Measurements from ENCODE around the gene NALCN. TPM values are rescaled to one million over a fixed set of nuclear protein-coding genes. Genes with fewer than 3 reads are reported as not detected.

NALCN gene
- total RNA-seq, 4 donors from 2014 or later = 0.62 to 0.87 TPM; not detected in 2

DNA sequence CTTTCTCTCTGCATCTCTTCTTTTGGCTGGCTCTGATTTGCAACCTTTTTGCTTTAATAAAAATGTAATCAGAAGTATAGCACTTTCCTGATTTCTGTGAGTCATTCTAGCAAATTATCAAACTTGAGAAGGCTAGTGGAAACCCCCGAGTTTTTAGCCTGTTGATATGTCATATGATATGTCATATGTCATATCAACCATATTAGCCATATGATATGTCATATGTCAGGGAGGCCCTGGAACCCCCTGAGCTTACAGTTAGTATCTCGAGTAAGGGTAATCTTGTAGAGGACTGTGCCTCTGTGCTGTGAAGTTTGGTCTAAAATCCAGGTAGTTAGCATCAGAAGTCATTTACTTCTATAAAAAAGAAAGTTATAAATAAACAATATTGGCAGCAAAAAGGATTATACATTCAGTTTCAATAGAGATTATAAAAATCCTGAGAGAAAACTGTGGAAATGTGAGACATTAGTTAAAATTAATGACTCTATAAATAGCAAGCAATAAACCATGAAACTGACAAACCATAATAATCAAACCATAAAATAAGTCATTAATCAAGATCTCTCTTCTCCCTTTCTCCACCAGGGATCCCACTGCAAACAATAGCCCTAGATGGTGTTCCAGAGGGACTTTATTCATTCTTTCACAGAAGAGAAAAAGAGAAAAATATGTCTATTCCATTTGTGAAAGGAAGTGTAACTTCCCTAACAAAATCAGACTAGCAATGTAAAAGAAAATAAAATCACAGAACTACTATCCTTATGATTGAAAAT, 167.4 kb downstream of the NALCN start:
- in situ Hi-C loops (cut with MboI; ENCODE audit: low sequenced_read_pairs in 4 of 4) (no loop called here), intact Hi-C loops (cut with DNase I; ENCODE audit: low total_unique reads) (no loop called here)
- no peaks in the 10 kb centered on the region for H3K36me3 ChIP-seq
- no peaks in the 10 kb centered on the region for H3K27me3 ChIP-seq
- H3K9me3 ChIP-seq = no peaks in the 10 kb centered on the region
- H3K27ac ChIP-seq = no peak overlapping the region
- ATAC-seq (no peak), DNase-seq (no peak)
- TF ChIP-seq POLR2A (IDR thresholded peaks at IDR 0.05) = no peak
- TF ChIP-seq, protein P1, sequence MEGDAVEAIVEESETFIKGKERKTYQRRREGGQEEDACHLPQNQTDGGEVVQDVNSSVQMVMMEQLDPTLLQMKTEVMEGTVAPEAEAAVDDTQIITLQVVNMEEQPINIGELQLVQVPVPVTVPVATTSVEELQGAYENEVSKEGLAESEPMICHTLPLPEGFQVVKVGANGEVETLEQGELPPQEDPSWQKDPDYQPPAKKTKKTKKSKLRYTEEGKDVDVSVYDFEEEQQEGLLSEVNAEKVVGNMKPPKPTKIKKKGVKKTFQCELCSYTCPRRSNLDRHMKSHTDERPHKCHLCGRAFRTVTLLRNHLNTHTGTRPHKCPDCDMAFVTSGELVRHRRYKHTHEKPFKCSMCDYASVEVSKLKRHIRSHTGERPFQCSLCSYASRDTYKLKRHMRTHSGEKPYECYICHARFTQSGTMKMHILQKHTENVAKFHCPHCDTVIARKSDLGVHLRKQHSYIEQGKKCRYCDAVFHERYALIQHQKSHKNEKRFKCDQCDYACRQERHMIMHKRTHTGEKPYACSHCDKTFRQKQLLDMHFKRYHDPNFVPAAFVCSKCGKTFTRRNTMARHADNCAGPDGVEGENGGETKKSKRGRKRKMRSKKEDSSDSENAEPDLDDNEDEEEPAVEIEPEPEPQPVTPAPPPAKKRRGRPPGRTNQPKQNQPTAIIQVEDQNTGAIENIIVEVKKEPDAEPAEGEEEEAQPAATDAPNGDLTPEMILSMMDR (IDR thresholded peaks at IDR 0.05 in 4 of 5, conservative IDR thresholded peaks at IDR 0.05 in 1 of 5) = no peak
- H3K4me3 ChIP-seq = no peak overlapping the region
- no peaks in the 10 kb centered on the region for H3K4me1 ChIP-seq

DNA sequence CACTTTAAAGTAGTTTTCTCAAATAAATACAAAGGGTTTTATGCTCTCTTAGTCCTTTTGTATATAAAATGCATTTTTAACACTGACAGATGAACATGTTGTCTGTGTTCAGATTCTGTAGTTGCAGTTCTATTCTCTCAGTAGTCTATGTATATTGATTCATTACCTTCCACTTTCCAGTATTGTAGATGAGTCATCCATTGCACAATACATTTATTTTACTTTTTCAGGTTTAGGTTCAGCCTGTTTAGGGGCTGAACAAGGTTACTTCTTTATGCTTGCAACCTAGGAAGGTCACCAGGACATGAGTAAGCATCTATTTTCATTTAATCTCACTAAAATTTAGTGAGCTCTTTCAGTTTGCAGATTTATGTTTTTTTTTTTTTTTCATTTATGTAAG, 173.6 kb downstream of the NALCN start:
- Histone ChIP-seq H3K27me3 (no peaks in the 10 kb centered on the region), H3K27ac (no peak overlapping the region), H3K9me3 (no peaks in the 10 kb centered on the region), H3K36me3 (no peaks in the 10 kb centered on the region), H3K4me1 (no peaks in the 10 kb centered on the region), H3K4me3 (no peak overlapping the region)
- no peak for ATAC-seq
- in situ Hi-C loops (cut with MboI; ENCODE audit: low sequenced_read_pairs in 4 of 4) = no loop called here
- no peak for TF ChIP-seq POLR2A (IDR thresholded peaks at IDR 0.05)
- TF ChIP-seq, protein P1 (IDR thresholded peaks at IDR 0.05 in 4 of 5, conservative IDR thresholded peaks at IDR 0.05 in 1 of 5) = no peak
- intact Hi-C loops (cut with DNase I; ENCODE audit: low total_unique reads) = no loop called here
- no peak for DNase-seq

DNA sequence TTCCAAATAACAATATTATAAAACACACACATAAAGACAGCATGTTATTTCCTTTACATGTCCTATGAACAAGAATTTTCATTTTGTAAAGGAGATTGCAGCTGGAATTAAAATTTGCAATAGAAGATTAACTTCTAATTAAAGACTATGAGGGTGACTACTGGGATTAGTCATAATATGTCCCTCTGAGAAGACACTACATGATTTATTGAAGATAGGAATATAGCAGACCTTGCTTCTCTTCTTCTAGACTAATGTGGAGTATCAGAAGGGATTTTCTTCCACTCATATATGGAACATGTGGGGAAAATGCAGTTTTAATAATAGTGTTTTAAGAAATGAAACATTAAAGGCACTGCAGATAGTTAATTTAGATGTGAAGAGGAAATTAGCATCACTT, 177.8 kb downstream of the NALCN start:
- ATAC-seq (no peak), DNase-seq (no peak)
- intact Hi-C loops (cut with DNase I; ENCODE audit: low total_unique reads) = no loop called here
- Histone ChIP-seq H3K9me3 (no peaks in the 10 kb centered on the region), H3K27ac (no peak overlapping the region), H3K4me1 (no peaks in the 10 kb centered on the region), H3K4me3 (no peak overlapping the region), H3K36me3 (no peaks in the 10 kb centered on the region), H3K27me3 (no peaks in the 10 kb centered on the region)
- TF ChIP-seq, protein P1 (IDR thresholded peaks at IDR 0.05 in 4 of 5, conservative IDR thresholded peaks at IDR 0.05 in 1 of 5) = no peak
- TF ChIP-seq POLR2A (IDR thresholded peaks at IDR 0.05) = no peak
- in situ Hi-C loops (cut with MboI; ENCODE audit: low sequenced_read_pairs in 4 of 4) = no loop called here

DNA sequence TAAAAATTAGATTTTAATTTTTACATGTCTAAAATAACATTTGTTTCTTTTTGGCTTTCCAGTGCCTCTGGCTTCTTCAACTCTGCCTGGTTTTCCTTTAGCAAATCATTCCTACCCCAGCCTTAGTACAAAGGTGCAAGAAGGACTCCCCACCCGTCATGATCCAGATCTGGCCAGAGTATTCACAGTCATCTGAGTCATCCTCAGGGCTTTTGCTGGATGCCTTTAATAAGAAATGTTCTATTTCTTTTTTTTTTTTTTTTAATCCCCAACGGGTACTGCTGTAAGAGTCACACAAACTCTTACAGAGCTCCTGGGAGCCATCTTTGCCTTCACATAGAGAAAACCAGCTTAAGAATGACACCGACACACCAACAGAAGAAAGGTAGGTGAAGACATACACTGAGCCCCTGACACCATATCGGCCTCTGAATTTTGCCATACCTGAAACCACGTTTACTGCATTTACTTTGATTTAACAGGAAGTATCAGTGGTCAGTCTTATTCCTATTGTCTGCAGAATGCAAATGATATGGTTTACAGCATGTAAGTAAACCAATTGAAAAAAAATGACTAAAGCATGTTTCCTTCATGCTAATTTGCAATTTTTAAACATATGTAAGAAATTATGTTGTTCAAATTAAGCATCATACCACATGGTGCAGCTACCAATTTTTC, 184.4 kb downstream of the NALCN start:
- no peaks in the 10 kb centered on the region for H3K4me1 ChIP-seq
- no peaks in the 10 kb centered on the region for H3K27me3 ChIP-seq
- no peaks in the 10 kb centered on the region for H3K36me3 ChIP-seq
- TF ChIP-seq POLR2A (IDR thresholded peaks at IDR 0.05) = no peak
- TF ChIP-seq, protein P1 (IDR thresholded peaks at IDR 0.05 in 4 of 5, conservative IDR thresholded peaks at IDR 0.05 in 1 of 5) = no peak
- H3K9me3 ChIP-seq = no peaks in the 10 kb centered on the region
- no peak overlapping the region for H3K27ac ChIP-seq
- intact Hi-C loops (cut with DNase I; ENCODE audit: low total_unique reads) = no loop called here
- in situ Hi-C loops (cut with MboI; ENCODE audit: low sequenced_read_pairs in 4 of 4) = no loop called here
- no peak for DNase-seq
- ATAC-seq = no peak
- H3K4me3 ChIP-seq = no peak overlapping the region

Data from gastrocnemius medialis (tissue), 4 donors.